ENCODE data around the gene NFE2. TPM values are rescaled to one million over a fixed set of nuclear protein-coding genes. Genes with fewer than 3 reads are reported as not detected.

Gene NFE2
- total RNA-seq, 1 experiment from 2014 or later: not detected

- intact Hi-C loops (cut with micrococcal nuclease; ENCODE audit: unreplicated experiment): loop anchor here (2.0 kb wide), 2 partner anchors 66 to 74 kb away; no protein-coding TSS in a partner anchor
- Histone ChIP-seq H3K9me3 (ENCODE audit: low read depth, low read length, poor library complexity, severe bottlenecking) (no peaks in the 10 kb centered on the region), H3K4me3 (ENCODE audit: low read depth, low read length, poor library complexity, severe bottlenecking) (no peak overlapping the region), H3K36me3 (ENCODE audit: insufficient read depth, low read length, poor library complexity, severe bottlenecking) (no peaks in the 10 kb centered on the region), H3K27ac (ENCODE audit: low read depth, low read length, poor library complexity, severe bottlenecking) (no peak overlapping the region), H3K27me3 (replicated peaks; ENCODE audit: insufficient read depth, low read depth, low read length, poor library complexity) (peaks cover under 1% of the 10 kb centered on the region), H3K4me1 (ENCODE audit: insufficient read depth, low read length, poor library complexity, severe bottlenecking) (no peaks in the 10 kb centered on the region)
- TF ChIP-seq, protein P1, sequence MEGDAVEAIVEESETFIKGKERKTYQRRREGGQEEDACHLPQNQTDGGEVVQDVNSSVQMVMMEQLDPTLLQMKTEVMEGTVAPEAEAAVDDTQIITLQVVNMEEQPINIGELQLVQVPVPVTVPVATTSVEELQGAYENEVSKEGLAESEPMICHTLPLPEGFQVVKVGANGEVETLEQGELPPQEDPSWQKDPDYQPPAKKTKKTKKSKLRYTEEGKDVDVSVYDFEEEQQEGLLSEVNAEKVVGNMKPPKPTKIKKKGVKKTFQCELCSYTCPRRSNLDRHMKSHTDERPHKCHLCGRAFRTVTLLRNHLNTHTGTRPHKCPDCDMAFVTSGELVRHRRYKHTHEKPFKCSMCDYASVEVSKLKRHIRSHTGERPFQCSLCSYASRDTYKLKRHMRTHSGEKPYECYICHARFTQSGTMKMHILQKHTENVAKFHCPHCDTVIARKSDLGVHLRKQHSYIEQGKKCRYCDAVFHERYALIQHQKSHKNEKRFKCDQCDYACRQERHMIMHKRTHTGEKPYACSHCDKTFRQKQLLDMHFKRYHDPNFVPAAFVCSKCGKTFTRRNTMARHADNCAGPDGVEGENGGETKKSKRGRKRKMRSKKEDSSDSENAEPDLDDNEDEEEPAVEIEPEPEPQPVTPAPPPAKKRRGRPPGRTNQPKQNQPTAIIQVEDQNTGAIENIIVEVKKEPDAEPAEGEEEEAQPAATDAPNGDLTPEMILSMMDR (conservative IDR thresholded peaks at IDR 0.05; ENCODE audit: low read depth, low read length): peak; percentile 85
- TF ChIP-seq EZH2 (IDR thresholded peaks at IDR 0.05; ENCODE audit: borderline replicate concordance, low read depth, low read length, poor library complexity, severe bottlenecking): no peak
- DNase-seq (ENCODE audit: low spot score): no peak
- ChIA-PET CTCF (interaction anchor here (1.2 kb wide), 1 partner anchor 34 kb away, joined by 3 read pairs; no protein-coding TSS in a partner anchor), POLR2A (ENCODE audit: low non-redundant PET) (no interaction called here)
- no TSS peak for BruUV-seq (replicated peaks)
Measured at GRCh38 chr12:54294152-54294952, 6.5 kb downstream of the NFE2 start.

GRCh38 chr12:54292931-54293241 is 7.9 kb downstream of the NFE2 start:
- Histone ChIP-seq H3K9me3 (ENCODE audit: low read depth, low read length, poor library complexity, severe bottlenecking) (no peaks in the 10 kb centered on the region), H3K27me3 (replicated peaks; ENCODE audit: insufficient read depth, low read depth, low read length, poor library complexity) (no peaks in the 10 kb centered on the region), H3K36me3 (ENCODE audit: insufficient read depth, low read length, poor library complexity, severe bottlenecking) (peaks cover 7% of the 10 kb centered on the region), H3K4me3 (ENCODE audit: low read depth, low read length, poor library complexity, severe bottlenecking) (no peak overlapping the region), H3K4me1 (ENCODE audit: insufficient read depth, low read length, poor library complexity, severe bottlenecking) (no peaks in the 10 kb centered on the region), H3K27ac (ENCODE audit: low read depth, low read length, poor library complexity, severe bottlenecking) (no peak overlapping the region)
- CTCF ChIA-PET: interaction anchor here (0.9 to 2.7 kb wide), 4 partner anchors 28 to 39 kb away, joined by 3 to 14 read pairs (median 4); partner anchors contain the start of gene COPZ1
- TF ChIP-seq EZH2 (IDR thresholded peaks at IDR 0.05; ENCODE audit: borderline replicate concordance, low read depth, low read length, poor library complexity, severe bottlenecking): no peak
- TF ChIP-seq, protein P1 (conservative IDR thresholded peaks at IDR 0.05; ENCODE audit: low read depth, low read length): no peak
- DNase-seq (ENCODE audit: low spot score): no peak
- no TSS peak for BruUV-seq (replicated peaks)
- POLR2A ChIA-PET (ENCODE audit: low non-redundant PET): interaction anchor here (0.6 to 0.7 kb wide), 2 partner anchors 9 to 13 kb away, joined by 3 to 7 read pairs; partner anchors contain the start of gene CBX5
- intact Hi-C loops (cut with micrococcal nuclease; ENCODE audit: unreplicated experiment): no loop called here

- no peak overlapping the region for H3K27ac ChIP-seq (ENCODE audit: low read depth, low read length, poor library complexity, severe bottlenecking)
- H3K36me3 ChIP-seq (ENCODE audit: insufficient read depth, low read length, poor library complexity, severe bottlenecking): peaks cover 12% of the 10 kb centered on the region
- intact Hi-C loops (cut with micrococcal nuclease; ENCODE audit: unreplicated experiment): no loop called here
- no peak for DNase-seq (ENCODE audit: low spot score)
- no TSS peak for BruUV-seq (replicated peaks)
- H3K27me3 ChIP-seq (replicated peaks; ENCODE audit: insufficient read depth, low read depth, low read length, poor library complexity): no peaks in the 10 kb centered on the region
- CTCF ChIA-PET: interaction anchor here (0.9 to 2.7 kb wide), 3 partner anchors 28 to 38 kb away, joined by 3 to 14 read pairs (median 4); partner anchors contain the start of gene COPZ1
- H3K4me3 ChIP-seq (ENCODE audit: low read depth, low read length, poor library complexity, severe bottlenecking): no peak overlapping the region
- no peaks in the 10 kb centered on the region for H3K9me3 ChIP-seq (ENCODE audit: low read depth, low read length, poor library complexity, severe bottlenecking)
- no peak for TF ChIP-seq EZH2 (IDR thresholded peaks at IDR 0.05; ENCODE audit: borderline replicate concordance, low read depth, low read length, poor library complexity, severe bottlenecking)
- TF ChIP-seq, protein P1 (conservative IDR thresholded peaks at IDR 0.05; ENCODE audit: low read depth, low read length): no peak
- POLR2A ChIA-PET (ENCODE audit: low non-redundant PET): interaction anchor here (0.6 to 1.1 kb wide), 4 partner anchors 8 to 62 kb away, joined by 3 to 7 read pairs (median 4); partner anchors contain the start of genes CBX5 and HNRNPA1
- H3K4me1 ChIP-seq (ENCODE audit: insufficient read depth, low read length, poor library complexity, severe bottlenecking): no peaks in the 10 kb centered on the region
Measured at GRCh38 chr12:54292083-54292930, 8.5 kb downstream of the NFE2 start.

Data from A673 (cell line).